PC-9 (cell line): ENCODE results near the gene DLGAP1. TPM values are rescaled to one million over a fixed set of nuclear protein-coding genes. Genes with fewer than 3 reads are reported as not detected.
"Not testable (repeated sequence)": the region's sequence is repeated elsewhere in the genome, so short reads cannot be mapped to it uniquely, and the experiment has no call there.

Source experiments
- BruUV-seq: library from RNA; stranded (reverse); fragments of 400-500 nt; replicated peaks from 2 replicates; lab custom pipeline; 2021; lab: Mats Ljungman, UMichigan
- CTCF ChIA-PET: fragments of 300-600 bp; sonication (Branson Sonifier 250); formaldehyde crosslinking; loops from one replicate; lab custom pipeline; 2022; ENCODE audit warnings: antibody characterized with exemption; lab: Charles Lee
- POLR2A ChIA-PET: fragments of 300-600 bp; sonication (Branson Sonifier 250); formaldehyde crosslinking; loops from one replicate; lab custom pipeline; 2022; ENCODE audit warnings: antibody characterized with exemption; ENCODE audit not compliant: unreplicated experiment; lab: Charles Lee
- DNase-seq, 2 experiments: peaks; one replicate each; pipeline versions ENCODE4 v3.0.0 to v3.0.0-alpha.2; 2015 to 2022; ENCODE audit warnings: mixed read lengths in 1 of 2
- H2AFZ ChIP-seq: fragments of 200-600 bp; sonication (generic); 2 replicates; pipeline ENCODE4 v1.8.1; 2017; ENCODE audit warnings: antibody characterized with exemption
- H3F3A ChIP-seq: fragments of 200-600 bp; sonication (generic); 2 replicates; pipeline ENCODE4 v1.8.1; 2017; ENCODE audit warnings: antibody characterized with exemption, mild to moderate bottlenecking, low read depth; ENCODE audit not compliant: insufficient read depth
- H3K27ac ChIP-seq: fragments of 200-600 bp; sonication (generic); 2 replicates; pipeline ENCODE4 v1.6.1; 2016; ENCODE audit warnings: mixed run types
- H3K27me3 ChIP-seq: fragments of 200-600 bp; sonication (generic); 2 replicates; pipeline ENCODE4 v1.6.1; 2016; ENCODE audit warnings: low read depth, mixed run types; ENCODE audit not compliant: insufficient read depth
- H3K36me3 ChIP-seq: fragments of 200-600 bp; sonication (generic); 2 replicates; pipeline ENCODE4 v1.6.1; 2016; ENCODE audit warnings: low read depth, mixed run types
- H3K4me1 ChIP-seq: fragments of 200-600 bp; sonication (generic); replicated peaks from 2 replicates; pipeline ENCODE4 v1.6.1; 2016; ENCODE audit warnings: mixed run types; ENCODE audit not compliant: insufficient read depth
- H3K4me2 ChIP-seq: fragments of 200-600 bp; sonication (generic); 2 replicates; pipeline ENCODE4 v1.6.1; 2017; ENCODE audit warnings: mixed run types
- H3K4me3 ChIP-seq: fragments of 200-600 bp; sonication (generic); 2 replicates; pipeline ENCODE4 v1.6.1; 2016; ENCODE audit warnings: mixed run types
- H3K79me2 ChIP-seq: fragments of 200-600 bp; sonication (generic); 2 replicates; pipeline ENCODE4 v1.6.1; 2017; ENCODE audit warnings: low read depth, mixed run types
- H3K9me2 ChIP-seq: fragments of 200-600 bp; sonication (generic); 2 replicates; pipeline ENCODE4 v1.8.1; 2017; ENCODE audit warnings: mild to moderate bottlenecking; ENCODE audit not compliant: insufficient read depth
- H3K9me3 ChIP-seq: fragments of 200-600 bp; sonication (generic); 2 replicates; pipeline ENCODE4 v1.8.1; 2016; ENCODE audit warnings: low read depth; ENCODE audit not compliant: insufficient read depth
- H4K20me1 ChIP-seq: fragments of 200-600 bp; sonication (generic); 2 replicates; pipeline ENCODE4 v1.8.1; 2017; ENCODE audit not compliant: insufficient read depth
- CTCF ChIP-seq: fragments of 200-600 bp; sonication (generic); conservative IDR thresholded peaks from 2 replicates; pipeline ENCODE4 v1.6.1; 2017; ENCODE audit warnings: mixed run types, antibody characterized with exemption, mild to moderate bottlenecking, moderate library complexity
- EZH2 ChIP-seq: fragments of 200-600 bp; sonication (generic); IDR thresholded peaks from 2 replicates; pipeline ENCODE4 v1.8.0; 2017; ENCODE audit warnings: antibody characterized with exemption, low read depth
- intact Hi-C: fragments of 100-400 bp; cut with micrococcal nuclease; formaldehyde crosslinking; loops from one replicate; pipeline ENCODE4 v1.10.0; 2022; ENCODE audit not compliant: unreplicated experiment
- total RNA-seq: library from RNA; stranded (reverse); gene quantifications from 2 replicates; pipeline ENCODE4 v1.2.3, GENCODE V29; 2021

DLGAP1 gene
- total RNA-seq, 1 experiment from 2014 or later, result not detected

- Histone ChIP-seq H3K9me3 (no peaks in the 10 kb centered on the region), H3K4me1 (no peaks in the 10 kb centered on the region), H2AFZ (no peak overlapping the region), H4K20me1 (no peaks in the 10 kb centered on the region), H3K9me2 (no peaks in the 10 kb centered on the region), H3K4me3 (no peak overlapping the region), H3F3A (no peaks in the 10 kb centered on the region), H3K27me3 (no peaks in the 10 kb centered on the region), H3K36me3 (no peaks in the 10 kb centered on the region), H3K4me2 (no peak overlapping the region), H3K79me2 (no peaks in the 10 kb centered on the region), H3K27ac (no peak overlapping the region)
- intact Hi-C loops, result no loop called here
- no peak for DNase-seq
- POLR2A ChIA-PET, result no interaction called here
- CTCF ChIA-PET, result no interaction called here
- BruUV-seq, result no TSS peak
- TF ChIP-seq CTCF, result no peak
- no peak for TF ChIP-seq EZH2
These were observed 414.6 kb downstream of the DLGAP1 start for GRCh38 chr18:4040391-4041092.

DNA sequence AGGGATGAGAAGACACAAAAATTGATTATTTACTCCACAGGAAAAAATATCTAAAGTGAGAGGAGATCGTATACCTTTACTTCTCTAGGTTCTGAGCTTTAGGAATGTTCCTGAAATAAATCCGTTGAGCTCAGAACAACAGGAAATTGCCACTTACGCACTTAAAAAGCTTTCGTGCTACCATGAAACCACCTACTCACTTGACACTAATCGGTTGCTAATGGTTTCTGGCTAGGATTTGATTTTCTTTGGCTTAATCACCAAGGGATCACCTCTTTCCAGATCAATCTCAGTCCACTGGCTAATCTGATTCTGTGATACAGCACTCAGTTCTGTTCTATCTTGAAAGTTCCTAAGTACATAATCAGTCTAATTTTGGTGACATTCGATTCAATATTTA is 419.6 kb downstream of the DLGAP1 start:
- DNase-seq, result no peak
- ChIA-PET POLR2A (no interaction called here), CTCF (no interaction called here)
- Histone ChIP-seq H3K4me1 (no peaks in the 10 kb centered on the region), H3K27ac (no peak overlapping the region), H3K27me3 (no peaks in the 10 kb centered on the region), H3F3A (no peaks in the 10 kb centered on the region), H3K9me2 (no peaks in the 10 kb centered on the region), H4K20me1 (no peaks in the 10 kb centered on the region), H3K36me3 (no peaks in the 10 kb centered on the region), H3K4me3 (no peak overlapping the region), H3K79me2 (no peaks in the 10 kb centered on the region), H3K9me3 (no peaks in the 10 kb centered on the region), H2AFZ (no peak overlapping the region), H3K4me2 (no peak overlapping the region)
- TF ChIP-seq CTCF (no peak), EZH2 (no peak)
- intact Hi-C loops, result no loop called here
- BruUV-seq, result no TSS peak

DNA sequence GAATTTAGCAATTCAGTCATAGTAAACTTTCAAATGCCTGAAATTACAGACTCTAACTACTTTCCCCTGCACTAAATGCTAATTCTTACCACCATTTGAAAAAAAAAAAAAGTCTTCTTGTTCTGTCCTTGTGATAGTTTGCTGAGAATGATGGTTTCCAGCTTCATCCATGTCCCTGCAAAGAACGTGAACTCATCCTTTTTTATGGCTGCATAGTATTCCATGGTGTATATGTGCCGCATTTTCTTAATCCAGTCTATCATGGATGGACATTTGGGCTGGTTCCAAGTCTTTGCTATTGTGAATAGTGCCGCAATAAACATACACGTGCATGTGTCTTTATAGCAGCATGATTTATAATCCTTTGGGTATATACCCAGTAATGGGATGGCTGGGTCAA is 420.3 kb downstream of the DLGAP1 start:
- intact Hi-C loops, H3K27me3 ChIP-seq, BruUV-seq, POLR2A ChIA-PET, H3K9me3 ChIP-seq, H3K4me3 ChIP-seq, H3K9me2 ChIP-seq, H3F3A ChIP-seq, H3K4me1 ChIP-seq, H3K79me2 ChIP-seq, CTCF ChIA-PET, DNase-seq, H3K27ac ChIP-seq, H3K36me3 ChIP-seq, H4K20me1 ChIP-seq, H3K4me2 ChIP-seq, H2AFZ ChIP-seq: not testable (repeated sequence)

GRCh38 chr18:4026542-4026941 is 428.6 kb downstream of the DLGAP1 start:
- TF ChIP-seq CTCF (no peak), EZH2 (no peak)
- H3K36me3 ChIP-seq, result no peaks in the 10 kb centered on the region

More at GRCh38 chr18:4026542-4026941, 428.6 kb downstream of the DLGAP1 start:
- Histone ChIP-seq H4K20me1 (no peaks in the 10 kb centered on the region), H3K4me2 (no peak overlapping the region), H3K4me1 (no peaks in the 10 kb centered on the region), H3K27me3 (no peaks in the 10 kb centered on the region), H3F3A (no peaks in the 10 kb centered on the region), H3K27ac (no peak overlapping the region), H3K9me3 (no peaks in the 10 kb centered on the region), H3K79me2 (no peaks in the 10 kb centered on the region), H2AFZ (no peak overlapping the region), H3K9me2 (no peaks in the 10 kb centered on the region), H3K4me3 (no peak overlapping the region)
- intact Hi-C loops, result no loop called here
- CTCF ChIA-PET, result no interaction called here
- DNase-seq, result no peak
- no TSS peak for BruUV-seq
- POLR2A ChIA-PET, result no interaction called here
